Caco-2 (cell line): Measurements from ENCODE around the gene YJEFN3. TPM values are rescaled to one million over a fixed set of nuclear protein-coding genes. Genes with fewer than 3 reads are reported as not detected.

Experiments
- BruUV-seq: library from RNA; stranded (reverse); fragments of 400-500 nt; replicated peaks from 2 replicates; lab custom pipeline; 2021; lab: Mats Ljungman, UMichigan
- CTCF ChIA-PET: fragments of 300-600 bp; sonication (Branson Sonifier 250); formaldehyde crosslinking; loops from one replicate; lab custom pipeline; 2022; ENCODE audit warnings: antibody characterized with exemption; lab: Charles Lee
- POLR2A ChIA-PET: fragments of 300-600 bp; sonication (Branson Sonifier 250); formaldehyde crosslinking; loops from one replicate; lab custom pipeline; 2022; ENCODE audit warnings: antibody characterized with exemption; lab: Charles Lee
- DNase-seq, 2 experiments: peaks; one replicate each; pipeline versions ENCODE4 v3.0.0 to v3.0.0-alpha.2; 2020 to 2022
- H3K27me3 ChIP-seq: replicated peaks from 2 replicates; pipeline ENCODE4 v1.6.0; 2011; ENCODE audit warnings: low read length; ENCODE audit not compliant: control insufficient read depth, insufficient read depth
- H3K36me3 ChIP-seq: 2 replicates; pipeline ENCODE4 v1.5.1; 2011; ENCODE audit warnings: low read length; ENCODE audit not compliant: control insufficient read depth, insufficient read depth
- H3K4me1 ChIP-seq: fragments of 250-450 bp; sonication (Bioruptor Pico); 2 replicates; pipeline ENCODE4 v1.5.1; 2020; ENCODE audit warnings: mild to moderate bottlenecking
- H3K4me3 ChIP-seq: 2 replicates; pipeline ENCODE4 v1.5.1; 2011; ENCODE audit warnings: low read depth, mild to moderate bottlenecking, control low read depth, low read length
- H3K9me3 ChIP-seq: fragments of 250-450 bp; sonication (Bioruptor Pico); 2 replicates; pipeline ENCODE4 v1.5.1; 2020; ENCODE audit warnings: mild to moderate bottlenecking, moderate library complexity
- H3K27ac Mint-ChIP-seq: one replicate; pipeline ENCODE4 v1.8.0; 2022; ENCODE audit warnings: mixed read lengths; ENCODE audit not compliant: unreplicated experiment
- H3K27me3 Mint-ChIP-seq: one replicate; pipeline ENCODE4 v1.8.0; 2022; ENCODE audit warnings: mixed read lengths; ENCODE audit not compliant: insufficient read depth, unreplicated experiment
- H3K36me3 Mint-ChIP-seq: one replicate; pipeline ENCODE4 v1.8.0; 2022; ENCODE audit warnings: mild to moderate bottlenecking, mixed read lengths; ENCODE audit not compliant: insufficient read depth, unreplicated experiment
- H3K4me1 Mint-ChIP-seq: one replicate; pipeline ENCODE4 v1.8.0; 2022; ENCODE audit warnings: low read depth, mixed read lengths; ENCODE audit not compliant: unreplicated experiment
- H3K4me3 Mint-ChIP-seq: one replicate; pipeline ENCODE4 v1.8.0; 2022; ENCODE audit warnings: mild to moderate bottlenecking, moderate library complexity, mixed read lengths; ENCODE audit not compliant: unreplicated experiment
- H3K9me3 Mint-ChIP-seq: one replicate; pipeline ENCODE4 v1.8.0; 2022; ENCODE audit warnings: mixed read lengths; ENCODE audit not compliant: unreplicated experiment
- CTCF ChIP-seq, 2 experiments: fragments of 200-600 bp in 1 of 2; IDR thresholded peaks; 1 replicate in 1 of 2; 2 replicates in 1 of 2; pipeline versions ENCODE4 v1.5.1 to v1.8.0; 2011 to 2022; ENCODE audit warnings: antibody characterized with exemption in 1 of 2, control low read depth in 1 of 2, inconsistent platforms in 1 of 2, low read depth in 1 of 2, low read length in 1 of 2, mild to moderate bottlenecking in 1 of 2, moderate library complexity in 1 of 2; ENCODE audit not compliant: insufficient read depth in 1 of 2, severe bottlenecking in 1 of 2, unreplicated experiment in 1 of 2
- intact Hi-C: fragments of 100-400 bp; cut with micrococcal nuclease; formaldehyde crosslinking; loops from one replicate; pipeline ENCODE4 v1.10.0; 2022; ENCODE audit not compliant: unreplicated experiment
- total RNA-seq: library from RNA; stranded (reverse); gene quantifications from 2 replicates; pipeline ENCODE4 v1.2.3, GENCODE V29; 2022

YJEFN3 gene
- total RNA-seq, 1 experiment from 2014 or later, result 8.1 TPM

- Histone ChIP-seq H3K9me3 (no peaks in the 10 kb centered on the region), H3K27me3 (no peaks in the 10 kb centered on the region), H3K4me1 (peaks cover 4% of the 10 kb centered on the region; the same call in 1 of the 2 replicates), H3K4me3 (no peak overlapping the region), H3K36me3 (no peaks in the 10 kb centered on the region)
- Mint-ChIP-seq H3K9me3 (no peaks in the 10 kb centered on the region), H3K27me3 (no peaks in the 10 kb centered on the region), H3K4me1 (no peaks in the 10 kb centered on the region), H3K27ac (no peak overlapping the region), H3K4me3 (no peak overlapping the region), H3K36me3 (no peaks in the 10 kb centered on the region)
- DNase-seq, result no peak
- intact Hi-C loops, result no loop called here
- no TSS peak for BruUV-seq
- no peak for TF ChIP-seq CTCF (IDR thresholded peaks at IDR 0.05; ENCODE audit: insufficient read depth in 1 of 2, low read depth in 1 of 2, low read length in 1 of 2, severe bottlenecking in 1 of 2, unreplicated experiment in 1 of 2)
- POLR2A ChIA-PET, result no interaction called here
- CTCF ChIA-PET, result interaction anchor here (1.1 kb wide), 1 partner anchor 10 kb away, joined by 3 read pairs; no protein-coding TSS in a partner anchor
Measured at GRCh38 chr19:19562665-19563347, 34.1 kb downstream of the YJEFN3 start.

DNA sequence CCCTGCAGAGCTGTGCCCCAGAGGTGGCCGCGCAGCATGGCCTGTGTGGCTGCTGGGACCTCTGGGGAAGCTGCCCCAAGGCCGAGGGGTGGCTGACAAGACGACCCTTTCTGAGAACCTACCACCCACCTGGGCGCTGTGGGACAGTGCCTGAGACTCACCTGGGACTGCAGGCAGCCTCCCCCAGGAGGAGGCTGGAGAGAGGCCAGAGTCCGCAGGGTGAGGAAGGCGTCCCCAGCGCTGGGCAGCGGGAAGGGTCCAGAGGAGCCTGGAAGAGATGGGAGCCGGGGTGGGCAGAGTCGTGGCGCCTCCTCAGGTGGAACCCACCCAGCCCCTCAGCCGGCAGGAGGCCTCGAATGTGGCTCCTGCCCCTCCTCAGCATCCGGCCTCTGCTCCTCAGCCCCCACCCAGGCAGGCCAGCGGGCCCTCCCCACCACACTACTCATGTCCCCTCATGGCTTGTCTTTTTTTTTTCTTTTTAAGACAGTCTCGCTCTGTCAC lies 34.7 kb downstream of the YJEFN3 start:
- H3K9me3 ChIP-seq, result no peaks in the 10 kb centered on the region
- Mint-ChIP-seq H3K4me3 (no peak overlapping the region), H3K36me3 (no peaks in the 10 kb centered on the region), H3K27me3 (no peaks in the 10 kb centered on the region), H3K9me3 (no peaks in the 10 kb centered on the region), H3K4me1 (no peaks in the 10 kb centered on the region), H3K27ac (no peak overlapping the region)
- TF ChIP-seq CTCF (IDR thresholded peaks at IDR 0.05; ENCODE audit: insufficient read depth in 1 of 2, low read depth in 1 of 2, low read length in 1 of 2, severe bottlenecking in 1 of 2, unreplicated experiment in 1 of 2), result no peak
- peaks cover 4% of the 10 kb centered on the region; the same call in 1 of the 2 replicates for H3K4me1 ChIP-seq
- BruUV-seq, result no TSS peak
- intact Hi-C loops, result no loop called here
- no peak overlapping the region for H3K4me3 ChIP-seq
- ChIA-PET CTCF (no interaction called here), POLR2A (no interaction called here)
- H3K27me3 ChIP-seq, result no peaks in the 10 kb centered on the region
- DNase-seq, result no peak
- H3K36me3 ChIP-seq, result no peaks in the 10 kb centered on the region

DNA sequence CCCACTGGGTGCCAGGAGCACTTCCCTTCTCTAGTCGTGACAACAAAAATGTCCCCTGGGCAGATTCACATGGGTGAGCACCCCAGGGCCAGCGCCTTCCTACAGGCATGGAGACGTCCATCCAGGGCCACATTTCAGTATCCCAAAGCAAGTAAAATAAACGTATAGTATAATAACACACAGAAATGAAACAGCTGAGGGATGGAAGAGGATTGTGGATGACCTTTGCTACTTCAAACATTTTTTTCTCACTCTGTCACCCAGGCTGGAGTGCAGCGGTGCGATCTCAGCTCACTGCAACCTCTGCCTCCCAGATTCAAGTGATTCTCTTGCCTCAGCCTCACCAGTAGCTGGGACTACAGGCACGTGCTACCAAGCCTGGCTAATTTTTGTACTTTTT lies 37.6 kb downstream of the YJEFN3 start:
- DNase-seq, result no peak
- no peak for TF ChIP-seq CTCF (IDR thresholded peaks at IDR 0.05; ENCODE audit: insufficient read depth in 1 of 2, low read depth in 1 of 2, low read length in 1 of 2, severe bottlenecking in 1 of 2, unreplicated experiment in 1 of 2)
- Histone ChIP-seq H3K27me3 (no peaks in the 10 kb centered on the region), H3K9me3 (no peaks in the 10 kb centered on the region), H3K4me1 (peaks cover 4% of the 10 kb centered on the region; the same call in 1 of the 2 replicates), H3K36me3 (no peaks in the 10 kb centered on the region), H3K4me3 (no peak overlapping the region)
- no peaks in the 10 kb centered on the region for H3K36me3 Mint-ChIP-seq
- H3K4me3 Mint-ChIP-seq, result no peak overlapping the region
- BruUV-seq, result no TSS peak
- H3K9me3 Mint-ChIP-seq, result no peaks in the 10 kb centered on the region
- no peaks in the 10 kb centered on the region for H3K4me1 Mint-ChIP-seq
- POLR2A ChIA-PET, result no interaction called here
- CTCF ChIA-PET, result no interaction called here
- intact Hi-C loops, result no loop called here
- H3K27me3 Mint-ChIP-seq, result no peaks in the 10 kb centered on the region
- H3K27ac Mint-ChIP-seq, result no peak overlapping the region
